HG03280 (cell line): ENCODE measurements around the gene YBX2.

ENCODE experiments used
- ATAC-seq: cut with Tn5 transposase; IDR thresholded peaks from one replicate; pipeline ENCODE4 v1.9.1; 2021; ENCODE audit warnings: mild to moderate bottlenecking, moderate library complexity; ENCODE audit not compliant: unreplicated experiment

Gene YBX2

DNA sequence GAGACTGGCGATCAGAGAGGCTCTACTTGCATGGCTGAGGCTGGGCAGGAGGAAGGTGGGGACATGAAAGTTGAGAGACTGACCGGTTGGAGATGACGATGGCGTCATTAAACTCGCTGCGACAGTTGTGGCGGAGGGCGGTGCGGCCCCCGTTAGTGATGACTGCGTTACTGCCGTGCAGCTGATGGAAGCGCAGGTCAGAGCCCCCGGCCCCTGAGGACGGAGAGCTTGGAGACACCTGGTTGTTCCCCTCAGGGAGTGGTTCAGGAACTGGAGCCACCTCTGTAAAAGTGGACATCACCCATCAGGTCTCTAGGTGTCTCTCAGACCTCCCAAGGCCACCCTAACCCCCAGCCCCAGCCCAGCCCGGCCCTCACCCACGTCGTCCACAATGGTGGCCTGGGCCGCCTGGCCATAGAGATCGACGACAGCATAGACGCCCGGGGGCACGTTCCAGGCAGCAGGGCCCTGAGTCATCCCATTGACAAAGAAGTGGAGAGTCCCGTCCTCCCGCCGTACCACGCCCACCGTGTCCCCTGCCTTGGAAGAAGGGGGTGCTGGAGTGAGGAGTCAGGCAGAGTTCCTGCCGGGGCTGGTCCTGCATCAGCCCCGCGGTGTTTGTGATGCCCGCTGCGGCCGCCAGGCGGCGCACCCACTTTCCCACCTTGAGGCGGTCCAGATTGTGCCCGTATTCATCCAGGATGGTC lies 29.4 kb upstream of the YBX2 start:
- no peak for ATAC-seq

DNA sequence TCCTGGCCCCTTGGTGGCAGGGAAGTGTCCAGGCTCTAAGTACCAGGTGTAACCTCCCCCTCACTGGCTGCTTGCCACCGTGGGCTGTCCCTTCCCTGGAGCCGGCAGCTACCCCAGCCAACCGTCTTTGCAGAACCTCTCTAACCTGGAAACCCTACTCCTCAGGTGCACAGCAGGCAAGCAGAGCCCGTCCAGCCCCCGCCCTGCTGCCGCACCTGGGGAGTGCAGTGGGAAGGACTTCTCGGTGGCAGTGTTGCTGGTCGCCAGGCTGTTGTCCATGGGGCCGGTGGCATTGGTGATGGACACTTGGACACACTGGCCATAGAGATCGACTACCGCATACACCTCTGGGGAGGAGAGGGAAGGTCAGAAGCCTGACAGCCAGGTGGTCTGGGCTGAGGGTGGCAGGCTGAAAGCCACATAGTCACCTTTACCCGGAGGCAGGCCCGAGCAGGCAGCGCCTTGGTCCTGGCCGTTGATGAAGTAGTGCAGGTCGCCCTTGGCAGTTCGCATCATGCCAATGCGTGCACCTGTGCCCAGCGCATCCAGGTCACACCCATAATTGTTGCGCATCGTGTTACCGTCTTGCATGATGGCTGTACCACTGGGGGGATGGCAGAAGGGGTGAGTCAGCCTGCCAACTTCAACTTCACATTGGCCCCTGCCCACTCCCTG lies 28.2 kb upstream of the YBX2 start:
- ATAC-seq, result no peak

DNA sequence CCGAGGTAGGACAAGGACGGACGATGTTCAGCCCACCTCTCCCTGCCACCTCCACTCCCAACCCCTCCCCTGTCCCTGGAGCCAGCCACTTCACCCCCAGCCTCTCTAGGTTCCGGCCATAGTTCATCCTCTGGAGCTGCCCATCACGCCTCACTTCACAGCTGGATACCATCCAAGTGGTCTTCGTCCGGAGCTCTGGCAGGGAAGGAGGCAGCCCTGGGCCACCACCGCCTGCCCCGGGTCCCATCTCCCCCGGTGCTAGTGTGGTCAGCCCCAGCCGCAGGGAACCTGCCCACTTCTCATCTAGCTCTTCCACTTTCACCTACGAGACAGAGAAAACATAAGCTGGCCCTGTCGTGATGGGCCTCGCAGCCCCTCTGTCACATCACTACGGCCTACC lies 27.0 kb upstream of the YBX2 start:
- ATAC-seq, result no peak

DNA sequence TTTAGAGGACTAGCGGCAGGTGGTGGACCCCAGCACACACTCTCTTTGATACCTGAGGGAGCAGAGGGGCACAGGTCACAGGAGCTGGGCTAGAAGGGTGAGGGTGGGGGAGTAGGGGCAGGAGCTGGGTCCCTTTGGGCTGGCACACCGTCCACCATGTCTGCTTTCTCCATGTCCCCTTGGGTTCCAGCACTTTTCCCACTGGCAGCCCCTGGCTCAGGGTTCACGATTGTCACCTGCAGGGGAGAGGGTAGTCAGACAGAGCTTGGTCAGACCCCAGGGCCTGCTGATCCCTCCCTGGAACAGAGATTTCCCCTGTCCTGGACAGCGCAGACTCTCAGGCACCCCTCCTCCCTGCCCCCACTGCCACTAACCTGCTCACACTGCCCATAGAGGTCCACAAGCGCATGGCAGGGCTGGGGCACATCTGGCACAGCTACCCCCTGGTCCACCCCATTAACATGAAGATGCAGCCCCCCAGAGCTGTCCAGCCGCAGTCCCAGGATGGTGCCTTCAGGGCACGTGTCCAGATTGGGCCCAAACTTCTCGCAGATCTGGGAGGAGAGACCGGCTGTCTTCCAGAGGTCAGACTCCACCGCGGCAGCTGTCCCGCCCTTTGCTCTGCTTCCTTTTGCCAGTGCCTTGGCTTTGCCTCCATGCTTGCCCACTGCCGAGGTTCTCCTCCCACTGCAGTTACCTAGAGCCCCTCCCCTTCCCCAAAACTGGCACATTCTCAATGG lies 23.9 kb upstream of the YBX2 start:
- ATAC-seq, result no peak

DNA sequence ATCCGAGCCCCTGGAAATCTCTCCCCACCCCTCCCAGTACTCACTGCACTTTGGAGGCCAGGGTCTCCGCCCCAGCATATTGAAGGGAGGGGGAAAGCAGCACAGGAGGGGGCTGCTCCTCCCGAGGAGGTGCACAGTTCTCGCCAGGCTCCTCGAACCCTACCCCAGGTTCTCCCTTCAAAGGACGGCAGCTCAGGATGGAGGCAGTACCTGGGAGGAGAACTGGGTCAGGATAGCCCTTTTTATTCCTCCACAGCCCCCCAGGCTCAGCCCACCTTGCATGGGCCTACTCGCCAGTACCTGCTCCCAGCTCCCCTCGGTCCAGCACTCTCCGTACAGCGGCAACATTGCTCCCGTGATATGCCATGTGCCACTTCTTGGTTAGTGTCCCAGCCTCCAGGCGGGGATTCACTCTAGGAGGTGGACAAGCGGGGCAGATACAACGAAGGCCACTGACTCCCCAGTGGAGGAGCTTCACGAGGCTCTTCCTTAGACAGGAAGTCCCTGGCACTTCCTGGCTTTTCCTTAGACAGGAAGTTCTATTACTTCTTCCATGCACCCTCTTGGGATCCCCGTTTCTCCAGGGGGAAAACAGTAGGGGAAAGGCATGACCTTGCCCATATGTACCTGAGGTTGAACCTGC lies 22.8 kb upstream of the YBX2 start:
- no peak for ATAC-seq

DNA sequence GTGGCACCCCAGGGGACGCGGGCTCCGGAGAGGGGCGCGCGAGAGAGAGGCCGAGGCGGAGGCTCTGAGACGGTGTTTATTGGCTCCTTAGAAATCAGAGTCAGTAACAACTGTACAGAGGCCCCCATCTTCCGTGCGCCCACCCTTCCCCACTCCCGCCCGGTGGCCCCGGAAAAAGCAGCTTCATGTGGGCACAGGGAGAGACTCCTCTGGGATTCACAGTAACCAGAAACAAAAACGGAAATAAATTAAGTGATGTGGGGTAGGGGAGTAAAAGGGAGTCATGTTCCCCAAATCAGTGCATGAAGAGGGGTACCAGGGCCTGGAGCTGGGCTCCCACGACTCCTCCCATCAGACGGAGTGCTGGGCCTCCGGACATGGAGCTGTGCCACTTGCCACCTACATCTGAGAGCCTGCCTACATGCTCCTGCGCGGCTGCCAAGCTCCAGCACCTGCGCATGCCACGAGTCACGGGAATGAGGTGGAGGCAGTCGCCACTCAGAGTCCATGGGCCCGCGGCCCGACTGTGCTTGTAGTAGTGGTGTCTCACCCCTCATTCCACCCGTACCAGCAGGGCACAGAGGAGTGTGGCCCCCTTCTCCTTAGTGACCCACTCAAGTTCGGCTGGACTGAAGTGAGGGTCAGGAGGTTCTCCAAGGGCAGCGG lies 21.3 kb upstream of the YBX2 start:
- no peak for ATAC-seq

DNA sequence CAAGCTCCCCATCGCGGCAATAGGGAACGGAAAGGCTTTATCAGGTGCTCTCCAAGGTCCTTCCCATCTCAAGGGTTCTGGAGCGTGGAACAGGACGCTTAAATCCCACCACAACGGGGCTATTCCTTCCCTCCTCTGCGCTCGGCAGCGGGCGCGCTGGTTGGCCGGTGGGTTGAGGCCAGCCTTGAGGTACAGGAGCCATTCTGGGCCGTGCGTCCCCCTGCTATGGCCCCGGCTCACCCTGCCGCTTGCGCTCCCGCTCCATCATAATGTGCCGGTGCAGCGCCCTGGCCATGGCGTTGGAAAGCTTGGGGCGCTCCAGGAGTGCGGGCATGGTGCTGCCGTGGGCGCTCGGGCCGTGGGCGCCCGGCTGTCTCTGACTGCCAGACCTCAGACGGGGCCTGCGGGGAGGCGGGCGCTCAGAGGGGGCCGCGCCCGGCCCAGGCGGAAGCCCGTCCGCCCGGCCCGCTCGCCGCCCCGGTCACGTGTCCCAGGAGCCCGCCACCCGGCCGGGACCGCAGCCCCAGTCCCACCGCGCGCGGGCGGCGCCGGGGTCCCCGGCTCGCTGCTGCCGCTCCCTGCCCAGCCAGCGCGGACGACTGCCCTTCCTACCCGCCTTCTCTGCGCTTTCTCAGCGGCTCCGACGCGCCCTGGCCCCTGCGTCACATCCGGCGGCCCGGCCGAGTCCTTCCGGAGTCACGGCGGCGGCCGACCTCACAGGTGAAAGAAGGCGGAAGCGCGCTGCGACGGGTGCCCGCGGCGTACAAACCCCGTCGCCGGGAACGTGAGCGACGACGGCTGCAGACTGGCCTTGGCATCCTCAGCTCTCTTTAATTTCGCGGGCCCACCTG lies 20.5 kb upstream of the YBX2 start, which contains the start of gene GPS2:
TSS of gene GPS2 (minus strand) at position 642 of the 851 bp plus-strand sequence. CDS start at position 334, 308 bp downstream.
- ATAC-seq, result peak; percentile 74

DNA sequence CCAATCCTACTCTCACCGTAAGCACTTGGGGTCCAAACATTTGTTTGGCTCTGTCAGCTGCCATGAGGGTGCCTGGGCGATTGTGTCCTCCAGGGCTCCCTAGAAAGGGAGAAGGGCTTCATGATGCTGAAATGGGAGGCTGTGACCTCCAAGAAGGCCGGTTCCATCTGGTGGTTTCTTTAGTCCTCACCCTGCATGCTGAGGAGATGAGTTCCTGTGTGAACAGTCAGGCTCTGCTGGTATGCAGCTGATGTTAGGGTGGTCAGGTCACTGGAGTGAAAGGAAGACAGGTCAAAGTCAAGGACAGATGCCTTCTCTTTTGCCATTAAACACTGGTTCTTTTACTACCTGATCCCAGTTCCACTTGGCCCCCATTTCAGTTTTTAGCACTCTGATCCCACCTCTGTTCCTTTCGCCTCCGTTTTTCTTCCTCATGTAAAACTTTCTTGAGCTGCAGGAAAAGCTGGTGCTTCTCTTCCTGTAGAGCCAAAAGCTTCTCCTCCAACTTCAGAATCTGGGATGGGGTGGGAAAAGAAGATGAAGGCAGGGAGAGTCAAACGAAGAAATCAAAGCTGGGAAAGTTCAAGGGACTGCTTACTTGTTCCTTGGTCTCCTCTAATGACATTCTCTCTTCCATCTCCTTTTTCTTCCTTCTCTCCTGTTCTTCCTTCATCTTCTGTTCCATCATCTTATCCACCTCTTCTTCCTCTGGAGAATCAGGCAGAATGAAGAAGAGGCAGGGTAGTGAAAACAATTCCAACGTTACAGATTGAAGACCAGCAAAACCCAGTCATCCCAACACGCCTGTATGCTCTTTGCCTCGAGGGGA lies 19.7 kb upstream of the YBX2 start:
- ATAC-seq, result no peak

DNA sequence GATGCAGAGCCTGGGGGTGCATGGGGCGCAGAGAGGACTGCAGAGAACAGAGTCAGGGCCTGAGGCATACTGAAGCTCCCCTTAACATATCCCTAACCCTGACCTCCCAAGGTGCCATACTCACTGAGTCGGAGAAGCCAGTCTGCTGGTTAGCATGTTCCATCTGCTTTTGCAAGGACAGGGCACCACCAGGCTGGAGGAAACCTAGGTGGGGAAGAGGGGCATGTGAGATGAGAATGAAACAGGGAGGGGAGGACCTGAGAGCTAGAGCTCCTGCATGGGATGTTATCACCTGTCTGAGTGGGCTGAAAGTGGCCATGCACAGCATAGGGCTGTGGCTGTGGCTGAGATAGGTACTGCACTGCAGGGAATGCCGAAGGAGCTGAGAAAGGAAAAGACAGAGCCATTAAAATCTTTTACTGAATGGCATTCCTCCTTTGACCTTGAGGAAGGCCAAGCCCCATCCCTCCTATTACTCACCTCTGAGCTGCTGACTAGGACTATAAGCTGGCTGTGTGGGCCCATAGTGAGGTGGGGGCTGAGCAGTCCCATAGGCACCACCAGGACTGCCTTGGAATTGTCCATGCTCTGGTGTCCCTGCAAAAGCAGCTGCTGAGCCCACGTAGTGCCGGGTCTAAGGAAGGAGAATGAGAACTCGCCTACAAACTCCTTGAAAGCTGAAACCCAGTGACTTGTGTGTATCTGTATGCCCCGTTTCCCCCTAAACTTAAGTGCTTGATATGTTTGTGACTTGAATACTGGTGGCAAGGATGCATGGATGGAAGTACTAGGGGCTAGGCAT lies 18.9 kb upstream of the YBX2 start:
- ATAC-seq, result no peak

DNA sequence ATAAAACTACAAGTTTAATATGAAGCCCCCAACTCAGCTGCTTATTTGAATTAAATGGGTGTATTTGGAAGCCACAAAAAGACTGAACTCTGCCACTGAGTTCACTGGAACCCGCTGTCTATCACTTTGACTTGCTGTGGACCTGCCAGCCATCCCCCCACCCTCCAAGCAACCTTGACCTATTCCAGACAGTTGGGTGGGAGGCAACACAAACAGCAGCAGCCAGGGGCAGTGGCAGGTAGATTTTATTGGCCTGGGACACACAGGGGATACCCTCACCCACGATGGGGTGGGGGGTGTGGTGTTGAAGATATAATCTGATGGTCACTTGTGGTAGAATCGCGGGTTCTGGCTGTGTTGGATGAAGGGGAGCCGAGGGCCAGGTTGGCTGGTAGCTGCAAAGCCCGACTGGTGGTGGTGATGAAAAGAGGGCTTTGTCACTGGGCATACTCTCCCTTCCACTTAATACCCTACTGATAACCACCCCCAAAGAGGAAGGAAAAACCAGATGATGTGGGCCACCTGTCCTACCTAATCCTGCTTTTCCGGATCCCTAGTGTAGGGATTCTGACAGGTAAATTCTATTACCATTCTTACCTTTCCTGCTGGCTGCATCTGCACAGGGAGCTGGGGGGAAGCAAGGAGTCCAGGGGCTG lies 18.1 kb upstream of the YBX2 start:
- ATAC-seq, result no peak

DNA sequence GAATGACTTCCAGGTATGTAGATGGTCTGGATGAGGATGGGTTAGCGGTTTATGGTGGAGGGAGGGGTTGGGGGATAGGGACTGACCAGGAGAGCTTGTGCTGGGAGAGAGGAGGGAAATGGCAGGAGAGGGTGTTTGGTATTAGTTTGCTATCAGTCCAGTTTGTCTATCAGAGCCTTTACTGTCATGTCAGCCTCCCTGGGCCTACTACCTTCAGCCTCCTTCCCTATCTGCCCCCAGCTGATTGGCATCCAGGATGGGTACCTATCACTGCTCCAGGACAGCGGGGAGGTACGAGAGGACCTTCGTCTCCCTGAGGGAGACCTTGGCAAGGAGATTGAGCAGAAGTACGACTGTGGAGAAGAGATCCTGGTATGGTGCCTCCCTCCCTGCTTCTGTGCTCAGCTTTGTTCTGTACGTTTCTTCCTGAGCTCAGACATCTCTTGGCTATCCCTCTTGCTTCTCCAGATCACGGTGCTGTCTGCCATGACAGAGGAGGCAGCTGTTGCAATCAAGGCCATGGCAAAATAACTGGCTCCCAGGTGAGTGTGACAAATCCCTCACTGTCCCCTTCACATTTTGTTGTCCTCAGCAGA lies 16.8 kb upstream of the YBX2 start:
- no peak for ATAC-seq

DNA sequence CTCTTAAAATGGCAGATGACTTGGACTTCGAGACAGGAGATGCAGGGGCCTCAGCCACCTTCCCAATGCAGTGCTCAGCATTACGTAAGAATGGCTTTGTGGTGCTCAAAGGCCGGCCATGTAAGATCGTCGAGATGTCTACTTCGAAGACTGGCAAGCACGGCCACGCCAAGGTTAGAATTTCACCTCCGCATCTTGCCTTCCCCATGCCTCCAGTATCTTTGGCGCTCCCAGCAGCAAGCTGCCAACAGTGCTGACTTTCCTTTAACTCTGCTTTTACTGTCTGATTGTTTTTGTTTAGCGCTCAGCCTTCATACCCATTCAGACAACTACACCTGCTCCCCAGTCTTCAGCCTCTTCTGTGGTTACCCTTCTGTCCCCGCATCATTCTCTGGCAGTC lies 15.2 kb upstream of the YBX2 start:
- ATAC-seq, result no peak

DNA sequence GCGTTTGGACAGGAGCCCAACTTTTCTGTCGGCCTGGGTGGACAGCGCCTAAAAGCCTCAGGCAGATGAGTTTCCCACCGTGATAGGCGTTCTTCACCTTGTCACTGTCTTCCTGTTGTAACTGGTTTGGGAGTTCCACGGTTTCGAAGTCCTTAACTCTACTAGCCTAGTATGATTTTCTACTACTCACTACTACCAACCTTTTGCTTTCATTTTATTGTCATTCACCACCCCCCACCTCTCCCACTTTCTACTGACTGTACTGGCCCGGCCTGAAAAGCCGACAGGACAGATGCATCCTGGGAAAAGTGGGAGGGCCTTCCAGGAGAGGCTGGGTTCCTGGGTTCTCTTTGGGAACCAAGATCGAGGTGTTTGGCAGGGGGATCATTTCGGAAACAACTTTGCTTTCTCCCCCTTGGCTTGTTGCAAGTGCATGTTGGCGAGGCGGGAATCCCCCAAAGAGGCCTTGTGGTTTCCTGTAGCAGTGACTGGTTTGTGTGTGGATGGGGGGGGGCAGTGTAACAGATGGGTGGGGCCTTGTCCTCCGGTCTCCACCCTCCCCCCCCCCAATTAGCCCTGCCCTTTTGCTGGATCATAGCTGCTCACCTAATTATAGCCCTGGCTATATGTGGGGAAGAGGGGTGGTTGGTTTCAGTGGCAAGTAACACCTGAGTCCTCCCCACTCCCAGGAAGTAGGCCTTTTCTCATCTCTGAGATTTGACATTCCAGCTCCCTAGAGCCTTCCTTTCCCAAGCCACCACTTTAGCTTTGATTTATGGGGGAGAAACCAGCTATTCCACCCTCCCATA lies 14.4 kb upstream of the YBX2 start:
- ATAC-seq, result no peak

DNA sequence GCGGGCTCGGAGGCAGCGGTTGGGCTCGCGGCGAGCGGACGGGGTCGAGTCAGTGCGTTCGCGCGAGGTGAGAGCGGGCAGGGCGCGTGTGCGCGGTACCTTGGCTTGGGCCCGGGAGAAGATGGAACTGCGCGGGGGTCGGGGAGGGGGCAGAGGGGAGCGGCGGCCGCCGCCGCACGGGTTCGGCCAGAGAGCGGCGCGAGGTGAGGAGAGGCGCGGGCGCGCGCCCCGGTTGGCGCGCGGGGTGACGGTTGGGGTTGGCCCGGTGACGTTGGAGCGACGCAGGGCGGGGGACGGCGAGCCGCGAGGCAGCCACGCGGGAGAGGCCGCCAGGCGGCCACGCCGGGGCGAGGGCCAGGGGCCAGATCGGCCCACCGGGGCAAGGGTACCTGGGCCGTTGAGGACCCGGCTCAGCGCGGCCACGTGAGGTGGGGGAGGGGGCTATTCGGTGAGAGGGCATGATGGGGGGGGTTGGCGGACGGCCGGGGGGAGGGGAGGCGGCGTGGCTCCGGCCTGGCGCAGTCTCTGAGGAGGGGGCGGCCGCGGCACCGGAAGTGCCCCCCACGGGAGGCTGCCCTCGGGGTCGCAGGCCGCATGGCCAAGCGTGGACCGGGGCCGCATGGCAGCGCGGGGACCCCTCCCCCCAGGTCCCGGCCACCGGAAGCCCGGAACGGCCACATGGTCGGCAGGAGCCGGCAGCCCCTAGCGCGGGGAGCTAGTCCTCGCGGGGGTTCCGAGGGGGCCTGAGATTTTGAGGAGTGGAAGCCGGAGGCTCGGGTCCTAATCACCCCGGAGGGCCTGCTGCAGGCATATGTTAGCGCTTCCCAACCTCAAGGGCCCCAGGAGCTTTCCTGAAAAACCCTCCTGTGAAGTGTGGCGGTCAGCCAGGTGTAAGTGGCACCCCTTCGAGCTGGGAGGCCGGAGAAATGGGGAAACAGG lies 13.5 kb upstream of the YBX2 start:
- ATAC-seq, result peak; percentile 9

DNA sequence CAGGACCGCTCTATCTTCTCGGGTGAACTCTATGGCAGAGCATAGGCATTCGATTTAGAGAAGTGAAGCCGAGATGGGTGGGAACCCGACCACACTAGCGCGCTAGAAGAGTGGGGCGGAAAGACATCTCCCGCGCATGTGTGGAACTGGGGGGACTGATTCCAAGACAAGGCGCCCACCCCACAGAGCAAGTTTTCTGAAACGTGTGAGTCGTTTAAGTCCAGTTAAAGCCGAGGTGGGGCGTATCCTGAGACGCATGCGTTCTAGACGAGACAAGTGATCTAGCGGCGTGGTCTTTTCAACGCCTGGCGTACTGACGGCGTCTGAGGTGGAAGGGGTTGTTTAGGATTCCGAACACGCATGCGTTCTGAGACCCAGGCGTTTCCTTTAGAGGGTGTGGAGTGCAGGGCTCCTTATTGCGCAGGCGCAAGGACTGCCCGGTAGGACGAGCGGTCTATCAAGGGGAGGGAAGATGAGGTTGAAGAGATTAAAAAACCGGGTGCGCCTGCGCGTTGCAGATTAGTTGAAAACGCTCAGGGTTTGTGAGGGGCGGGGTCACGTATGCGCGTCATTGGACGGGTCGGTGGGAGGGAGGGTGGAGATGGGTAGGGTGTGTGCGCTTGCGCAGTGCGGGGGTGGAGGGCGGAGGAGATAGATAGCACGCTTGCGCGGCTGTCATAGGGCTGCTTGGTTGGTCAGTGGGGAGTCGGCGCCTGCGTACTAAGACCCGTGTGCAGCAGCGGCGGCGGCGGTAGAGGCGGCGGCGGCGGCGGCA lies 12.7 kb upstream of the YBX2 start, which contains the start of gene EIF5A:
TSS of gene EIF5A (plus strand) at position 718 of the 775 bp plus-strand sequence. CDS start 2,008 bp downstream, outside the sequence.
- peak; percentile 68 for ATAC-seq
